Ovary (tissue), 3 donors: Measurements from ENCODE around the gene ATP2C2.

Experiments
- CTCF ChIP-seq, 3 donors: fragments of 450-650 bp in 2 of 3; fragments of 200-600 bp in 1 of 3; IDR thresholded peaks; one replicate each; pipeline versions ENCODE4 v1.5.1 to v1.8.0; 2016 to 2022; ENCODE audit warnings: antibody characterized with exemption in 3 of 3, mild to moderate bottlenecking in 1 of 3
- EP300 ChIP-seq: sonication (generic); formaldehyde crosslinking; IDR thresholded peaks from one replicate; pipeline ENCODE4 v1.6.1; 2017; ENCODE audit warnings: antibody characterized with exemption
- POLR2A ChIP-seq: fragments of 450-650 bp; IDR thresholded peaks from one replicate; pipeline ENCODE4 v1.6.1; 2017; ENCODE audit warnings: antibody characterized with exemption, mild to moderate bottlenecking, moderate library complexity
- donor health status: DM: no; HTN: no; CAD: no.

- TF ChIP-seq EP300: no peak
- TF ChIP-seq CTCF (IDR thresholded peaks at IDR 0.05): no peak
- TF ChIP-seq POLR2A: no peak
Measured at GRCh38 chr16:84442416-84443145, 74.2 kb downstream of the ATP2C2 start.
